GM21360 (cell line): ENCODE measurements around the gene DGKH.
"Not testable (repeated sequence)": the region's sequence is repeated elsewhere in the genome, so short reads cannot be mapped to it uniquely, and the experiment has no call there.

ENCODE experiments used
- ATAC-seq: cut with Tn5 transposase; IDR thresholded peaks from one replicate; pipeline ENCODE4 v1.9.1; 2021; ENCODE audit warnings: mild to moderate bottlenecking, moderate library complexity; ENCODE audit not compliant: unreplicated experiment

The DGKH gene

DNA sequence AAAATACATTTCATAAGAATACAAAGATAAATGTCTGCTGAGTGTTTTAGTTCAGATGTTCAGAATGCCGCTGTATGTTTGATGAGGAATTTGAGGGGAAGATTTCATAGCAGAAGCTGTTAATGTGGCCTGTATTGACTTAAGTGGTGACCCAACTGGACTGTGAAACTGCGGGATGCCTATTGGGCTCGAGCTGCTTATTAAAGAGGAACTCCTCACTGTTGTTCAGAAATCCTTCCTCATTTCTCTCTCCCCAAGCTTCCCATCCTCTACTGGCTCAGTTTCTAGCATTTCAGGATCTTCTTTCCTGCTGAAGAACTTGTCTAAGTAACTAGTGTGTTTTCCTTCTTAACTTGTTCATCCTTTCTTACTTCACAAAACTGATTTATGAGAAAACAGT is 20.4 kb downstream of the DGKH start:
- ATAC-seq = no peak

DNA sequence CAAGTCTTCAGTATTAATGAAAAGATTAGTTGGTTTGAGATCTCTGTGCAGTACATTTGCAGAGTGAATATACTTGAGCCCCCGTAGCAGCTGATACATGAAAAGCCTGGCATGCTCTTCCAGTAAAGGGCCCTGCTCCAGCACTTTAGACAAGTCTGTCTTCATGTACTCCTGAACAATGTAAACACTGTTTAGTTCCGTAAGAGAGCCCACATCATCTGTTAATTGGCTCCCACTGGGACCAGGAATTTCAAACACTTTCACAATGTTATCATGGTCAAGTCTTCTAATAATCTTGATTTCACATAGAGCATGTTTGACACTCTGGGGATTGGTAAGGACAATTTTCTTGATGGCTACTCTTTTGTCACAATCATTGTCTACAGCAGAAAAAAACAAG is 22.2 kb downstream of the DGKH start:
- not testable (repeated sequence) for ATAC-seq

DNA sequence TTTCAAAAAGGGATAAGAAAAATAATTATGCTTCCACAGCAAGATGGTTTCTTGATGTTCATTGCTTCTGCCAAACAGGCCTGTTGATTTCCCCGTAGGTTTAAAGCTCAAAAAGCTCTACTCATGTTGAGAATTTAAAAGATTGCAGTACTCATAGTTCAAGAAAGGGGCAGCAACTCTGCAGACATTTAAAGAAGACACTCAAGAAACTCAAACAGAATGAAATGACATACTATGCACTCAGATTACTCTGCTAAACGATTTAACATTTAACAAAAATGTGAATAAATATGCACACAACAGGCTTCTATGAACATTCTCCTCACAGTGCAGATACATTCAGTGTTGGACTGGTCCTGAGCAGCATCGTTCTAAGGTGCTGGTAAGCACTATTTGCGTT is 22.7 kb downstream of the DGKH start:
- not testable (repeated sequence) for ATAC-seq

DNA sequence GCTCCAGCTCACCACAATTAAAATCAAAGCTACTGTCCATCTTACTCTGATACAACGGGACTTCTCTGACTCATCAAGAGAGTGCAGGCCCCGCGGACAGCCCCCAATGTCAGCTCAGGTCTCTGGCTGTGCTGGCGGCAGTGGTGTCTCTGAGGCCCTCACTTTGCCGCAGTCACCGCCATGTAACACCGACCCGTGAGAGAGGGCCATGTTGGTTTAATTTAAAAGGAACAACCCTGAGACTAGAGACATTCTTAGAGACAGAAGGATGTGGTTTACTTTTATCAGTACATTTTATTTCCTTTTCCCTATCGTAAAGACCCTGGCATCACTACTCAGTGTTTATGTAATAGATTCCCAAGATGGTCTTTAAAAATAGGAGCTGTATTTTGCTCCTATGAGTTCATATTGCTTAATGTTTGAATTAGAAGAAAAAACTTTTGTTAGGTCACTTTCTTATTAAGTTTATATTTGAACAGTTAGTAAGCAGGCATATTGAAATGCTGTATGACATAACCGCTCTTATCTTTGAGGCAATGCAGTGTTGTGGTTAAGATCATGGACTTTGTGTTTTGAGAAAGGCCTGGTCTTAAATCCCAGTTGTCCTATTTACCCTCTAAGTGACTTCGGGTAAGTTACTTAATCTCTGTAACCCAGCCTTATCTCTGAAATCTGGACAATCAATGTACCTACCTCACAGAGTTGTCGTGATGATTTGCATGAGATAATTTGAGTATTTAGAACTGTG is 23.4 kb downstream of the DGKH start:
- no peak for ATAC-seq

DNA sequence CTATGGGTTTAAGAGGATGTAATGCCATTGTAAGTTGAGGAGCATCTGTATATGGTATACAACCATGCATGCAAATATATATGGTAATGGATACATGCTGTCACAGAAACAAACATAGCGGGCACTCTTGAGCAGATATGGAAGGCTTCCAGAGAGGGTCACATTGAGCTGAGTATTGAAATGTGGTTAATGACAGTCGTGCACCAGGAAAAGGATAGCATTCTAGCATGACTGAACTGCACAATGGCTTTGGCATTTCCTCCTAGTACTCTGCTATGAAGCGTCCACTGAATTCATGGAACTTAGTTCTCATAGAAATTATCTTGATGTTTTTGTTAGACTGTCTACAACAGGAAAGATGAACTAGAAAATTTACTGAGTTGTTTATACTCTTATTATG is 25.2 kb downstream of the DGKH start:
- ATAC-seq = no peak

DNA sequence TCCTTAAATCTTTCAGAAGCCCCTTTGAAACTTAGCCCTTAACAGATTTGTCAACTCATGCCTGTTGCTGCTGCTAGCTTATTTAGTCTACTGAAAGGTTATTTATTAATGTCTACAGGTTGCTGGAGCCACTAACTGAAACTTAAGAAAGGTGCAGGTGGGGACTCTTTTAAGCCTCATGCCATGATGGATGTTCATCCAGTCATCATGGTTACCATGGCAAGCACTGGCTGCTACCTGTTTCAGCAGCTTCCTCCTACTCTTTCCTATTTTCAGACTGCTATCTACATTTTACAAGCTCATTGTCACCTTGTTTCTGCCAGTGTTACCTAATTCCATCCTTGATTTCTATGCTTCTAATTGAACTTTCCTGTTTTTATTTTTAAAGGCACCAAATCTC is 27.1 kb downstream of the DGKH start:
- no peak for ATAC-seq

DNA sequence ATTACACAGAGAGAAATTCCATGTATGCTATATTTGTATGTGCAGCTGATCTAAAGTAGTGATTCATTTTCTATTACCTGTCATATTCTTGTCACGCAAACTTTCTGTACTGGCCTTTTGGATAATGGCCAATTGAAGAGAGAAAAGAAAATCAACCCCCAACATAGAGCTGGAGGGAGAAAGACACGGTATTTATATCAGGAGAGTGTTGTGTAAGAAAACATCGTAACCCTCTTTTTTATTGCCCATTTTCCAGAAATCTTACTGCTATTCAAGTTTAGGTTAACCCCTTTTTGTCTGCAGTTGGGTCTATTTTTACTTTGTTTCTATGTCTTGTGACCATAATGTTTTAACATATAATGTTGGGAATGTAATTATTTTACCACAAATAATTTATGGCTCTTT is 27.9 kb downstream of the DGKH start:
- ATAC-seq = no peak

DNA sequence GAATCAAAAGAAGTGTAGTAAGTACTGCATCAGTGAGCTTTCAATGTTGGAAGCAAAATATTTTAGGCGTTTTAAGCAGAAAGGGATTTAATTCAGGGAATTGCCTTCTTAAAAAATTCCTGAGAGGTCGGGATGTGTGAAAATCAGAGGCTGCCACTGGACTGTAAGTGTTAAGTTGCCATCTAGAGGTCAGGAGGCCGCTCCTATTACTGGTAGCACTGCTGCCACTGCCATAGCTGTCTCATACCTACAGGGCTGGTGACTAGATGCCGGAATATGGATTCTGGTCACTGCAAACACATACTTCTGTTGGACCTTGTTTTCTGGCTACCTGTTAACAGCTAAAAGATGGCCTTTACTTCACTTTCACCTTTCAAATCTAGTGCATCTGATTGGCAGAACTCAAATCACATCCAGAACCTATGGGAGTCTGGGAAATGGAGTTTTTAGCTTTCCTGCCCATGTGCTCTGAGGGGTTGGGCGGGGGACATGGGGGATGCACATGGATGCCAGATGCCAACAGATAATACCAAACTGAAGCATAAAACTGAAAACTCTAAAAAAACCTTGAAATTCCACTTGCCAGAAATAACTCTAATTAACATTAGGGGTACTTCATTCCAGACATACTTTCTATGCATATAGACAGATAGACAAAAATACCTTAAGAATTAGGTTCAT is 29.8 kb downstream of the DGKH start:
- no peak for ATAC-seq

DNA sequence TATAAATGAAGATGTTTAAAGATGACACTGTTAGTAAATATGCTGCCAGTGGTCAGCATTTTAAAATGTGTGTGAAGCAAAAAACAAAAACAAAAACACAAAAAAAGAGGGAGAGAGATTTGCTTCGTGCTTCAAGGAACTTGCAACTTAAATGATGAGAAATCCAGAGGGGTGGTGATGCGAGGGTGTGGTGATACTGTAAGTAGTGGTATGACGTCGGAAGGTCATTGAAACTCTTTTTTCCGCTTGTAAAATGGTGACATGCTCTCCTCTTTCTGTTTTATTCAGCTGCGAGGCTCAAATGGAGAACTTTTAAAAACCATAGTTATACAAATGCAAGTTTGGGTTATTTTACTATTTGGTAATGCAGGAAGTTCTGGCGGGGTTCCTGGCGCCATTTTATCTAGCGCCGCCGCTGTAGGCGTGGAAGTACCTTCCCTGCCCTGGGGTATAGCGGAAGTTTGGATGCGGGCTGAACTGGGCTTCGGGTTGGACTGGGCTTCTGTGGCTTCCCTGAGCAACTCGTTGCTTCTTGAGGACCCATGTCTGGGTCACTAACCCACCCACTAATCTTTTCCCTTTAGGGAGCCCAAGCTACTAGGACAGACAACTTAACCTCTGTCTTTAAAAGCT is 34.8 kb downstream of the DGKH start:
- no peak for ATAC-seq

DNA sequence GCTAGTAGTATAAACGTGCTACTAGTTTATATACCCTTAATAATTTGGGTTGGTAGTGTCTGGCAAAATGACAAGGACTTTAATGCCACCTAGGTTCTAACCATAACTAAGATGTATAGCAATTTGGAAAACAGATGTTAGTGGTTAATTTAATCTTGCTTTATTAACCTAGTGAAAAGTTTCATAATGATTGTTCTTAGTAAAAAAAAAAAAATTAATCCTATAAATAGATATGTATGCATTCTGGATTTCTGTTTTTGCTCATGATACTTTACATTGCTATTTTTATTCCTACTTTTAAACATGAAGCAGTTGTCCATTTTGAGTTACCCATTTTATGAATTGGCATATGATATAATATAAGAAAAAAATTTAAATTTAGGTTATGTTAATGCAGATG is 36.3 kb downstream of the DGKH start:
- no peak for ATAC-seq

DNA sequence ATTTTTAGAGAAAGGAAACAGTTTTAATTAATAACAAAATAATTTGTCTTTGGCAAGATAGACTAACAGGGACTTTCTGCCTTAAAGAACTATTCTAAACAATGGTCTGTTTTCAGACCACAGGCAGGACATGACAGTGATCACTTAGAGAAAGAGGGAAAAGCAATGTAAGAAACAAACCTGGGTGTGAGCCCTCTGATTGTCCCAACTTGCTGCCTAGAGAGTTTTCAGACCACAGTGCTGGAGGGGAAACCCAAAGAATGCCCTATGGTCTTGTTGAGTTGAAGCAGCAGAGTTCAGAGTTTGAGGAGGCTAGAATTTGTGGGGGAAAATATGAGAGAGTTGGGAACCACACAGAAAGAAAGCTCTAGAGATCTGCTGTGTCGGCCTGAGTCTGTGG is 38.1 kb downstream of the DGKH start:
- ATAC-seq = no peak

DNA sequence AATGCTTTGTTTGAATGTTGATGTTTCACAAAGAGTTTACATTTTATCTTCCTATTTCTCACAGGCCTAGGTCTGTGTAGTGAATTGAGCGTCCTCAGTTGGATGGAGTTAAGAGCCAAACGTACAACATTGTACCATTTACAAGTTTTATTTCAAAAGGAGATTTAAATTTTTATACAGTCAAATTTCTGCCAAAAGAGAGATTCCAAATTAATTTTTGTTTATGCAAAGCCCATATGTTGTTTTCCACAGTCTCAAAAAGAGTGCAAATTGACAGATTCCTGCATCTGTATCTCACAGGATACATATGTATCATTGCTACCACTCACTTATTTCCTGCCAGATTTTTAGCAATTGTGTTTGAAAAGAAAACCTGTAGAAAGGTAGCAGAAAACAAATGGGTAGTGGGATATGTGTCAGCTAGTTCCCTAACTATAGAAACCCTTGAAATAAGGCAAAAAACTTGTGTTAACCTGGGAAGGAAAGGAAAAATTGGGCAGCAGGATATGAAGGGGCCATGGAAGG is 46.1 kb downstream of the DGKH start:
- ATAC-seq = no peak

DNA sequence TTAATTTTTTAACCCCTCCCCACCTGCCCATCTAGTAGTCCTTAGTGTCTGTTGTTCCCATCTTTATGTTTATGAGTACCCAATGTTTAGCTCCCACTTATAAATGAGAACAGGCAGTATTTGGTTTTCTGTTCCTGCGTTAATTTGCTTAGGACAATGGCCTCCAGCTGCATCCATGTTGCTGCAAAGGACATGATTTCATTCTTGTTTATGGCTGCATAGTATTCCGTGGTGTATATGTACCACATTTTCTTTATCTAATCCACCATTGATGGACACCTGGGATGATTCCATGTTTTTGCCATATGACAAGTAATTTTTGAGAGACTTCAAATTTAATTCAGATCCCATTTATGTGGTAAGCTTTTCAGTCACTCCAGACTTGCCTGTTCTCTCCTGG is 47.8 kb downstream of the DGKH start:
- ATAC-seq = not testable (repeated sequence)

DNA sequence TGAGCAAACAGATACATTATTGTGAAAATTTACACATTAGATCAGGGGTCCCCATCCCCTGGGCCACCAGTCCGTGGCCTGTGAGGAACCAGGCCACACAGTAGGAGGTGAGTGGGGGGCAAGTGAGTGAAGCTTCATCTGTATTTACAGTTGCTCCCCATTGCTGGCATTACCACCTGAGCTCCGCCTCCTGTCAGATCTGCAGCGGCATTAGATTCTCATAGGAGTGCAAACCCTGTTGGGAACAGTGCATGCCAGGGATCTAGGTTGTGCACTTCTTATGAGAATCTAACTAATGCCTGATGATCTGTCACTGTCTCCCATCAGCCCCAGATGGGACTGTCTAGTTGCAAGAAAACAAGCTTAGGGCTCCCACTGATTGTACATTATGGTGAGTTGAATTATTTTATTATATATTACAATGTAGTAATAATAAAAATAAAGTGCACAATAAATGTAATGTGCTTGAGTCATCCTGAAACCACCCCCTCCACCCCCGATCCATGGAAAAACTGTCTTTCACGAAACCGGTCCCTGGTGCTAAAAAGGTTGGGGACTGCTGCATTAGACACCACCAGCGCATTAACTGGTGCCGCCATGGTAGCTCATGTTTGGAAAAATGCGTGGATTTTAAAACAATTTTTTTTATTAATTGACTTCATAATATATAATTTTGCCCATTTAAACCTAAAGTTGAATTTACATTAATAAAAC is 51.7 kb downstream of the DGKH start:
- ATAC-seq = no peak

DNA sequence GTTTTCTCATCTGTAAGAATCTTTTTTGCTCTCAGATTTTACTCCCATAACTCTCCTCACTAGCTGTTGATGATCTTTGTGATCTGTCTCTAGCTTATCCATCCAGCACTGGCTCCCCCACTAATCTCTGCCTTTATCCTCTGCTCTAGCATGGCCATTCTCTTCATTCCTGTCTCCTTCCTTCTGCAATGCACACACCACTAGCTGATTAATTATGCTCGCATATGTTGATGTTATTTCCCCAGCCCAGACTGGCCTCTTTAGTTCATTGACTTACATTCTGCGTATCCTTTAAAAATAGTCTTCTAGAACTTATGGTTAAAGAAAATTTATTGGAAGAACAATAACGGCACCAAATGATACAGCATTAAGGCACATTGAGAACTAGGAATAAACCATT is 52.5 kb downstream of the DGKH start:
- ATAC-seq = no peak

DNA sequence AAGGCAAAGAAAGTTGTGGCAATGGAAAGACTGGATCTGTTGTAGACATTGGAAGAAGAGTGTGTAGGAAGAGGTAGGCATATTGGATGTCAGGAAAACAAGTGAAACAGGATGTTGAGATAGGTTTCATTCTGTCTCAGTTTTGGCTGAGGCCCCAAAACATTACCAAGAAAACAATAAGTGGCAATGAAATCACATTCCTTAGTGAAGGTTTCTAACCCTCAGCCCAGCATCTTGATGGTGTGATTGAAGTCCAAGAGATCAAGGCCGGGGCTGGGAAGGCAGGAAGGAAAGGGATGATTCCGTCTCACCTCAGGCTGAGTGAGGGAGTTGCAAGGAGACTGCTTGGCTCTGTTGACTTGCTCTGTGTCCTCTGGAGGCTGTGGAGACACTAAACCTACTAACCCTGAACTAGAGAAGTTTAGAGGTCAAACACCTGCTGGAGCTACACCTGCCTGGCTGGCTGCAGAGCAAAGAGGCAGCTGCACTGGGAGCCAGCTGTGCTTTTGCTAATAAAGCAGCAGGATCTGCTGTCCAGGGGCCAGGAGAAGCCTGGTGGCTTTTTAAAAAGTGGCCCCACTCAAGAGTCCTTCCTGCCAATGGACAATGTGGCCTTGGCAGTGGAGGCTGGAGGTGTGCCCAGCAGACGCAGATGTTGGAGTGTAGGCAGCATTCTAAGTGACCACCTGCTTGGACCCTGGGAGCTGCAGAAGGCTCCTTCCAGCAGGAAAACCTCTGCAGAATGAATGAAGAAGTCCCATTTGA is 53.6 kb downstream of the DGKH start:
- no peak for ATAC-seq

DNA sequence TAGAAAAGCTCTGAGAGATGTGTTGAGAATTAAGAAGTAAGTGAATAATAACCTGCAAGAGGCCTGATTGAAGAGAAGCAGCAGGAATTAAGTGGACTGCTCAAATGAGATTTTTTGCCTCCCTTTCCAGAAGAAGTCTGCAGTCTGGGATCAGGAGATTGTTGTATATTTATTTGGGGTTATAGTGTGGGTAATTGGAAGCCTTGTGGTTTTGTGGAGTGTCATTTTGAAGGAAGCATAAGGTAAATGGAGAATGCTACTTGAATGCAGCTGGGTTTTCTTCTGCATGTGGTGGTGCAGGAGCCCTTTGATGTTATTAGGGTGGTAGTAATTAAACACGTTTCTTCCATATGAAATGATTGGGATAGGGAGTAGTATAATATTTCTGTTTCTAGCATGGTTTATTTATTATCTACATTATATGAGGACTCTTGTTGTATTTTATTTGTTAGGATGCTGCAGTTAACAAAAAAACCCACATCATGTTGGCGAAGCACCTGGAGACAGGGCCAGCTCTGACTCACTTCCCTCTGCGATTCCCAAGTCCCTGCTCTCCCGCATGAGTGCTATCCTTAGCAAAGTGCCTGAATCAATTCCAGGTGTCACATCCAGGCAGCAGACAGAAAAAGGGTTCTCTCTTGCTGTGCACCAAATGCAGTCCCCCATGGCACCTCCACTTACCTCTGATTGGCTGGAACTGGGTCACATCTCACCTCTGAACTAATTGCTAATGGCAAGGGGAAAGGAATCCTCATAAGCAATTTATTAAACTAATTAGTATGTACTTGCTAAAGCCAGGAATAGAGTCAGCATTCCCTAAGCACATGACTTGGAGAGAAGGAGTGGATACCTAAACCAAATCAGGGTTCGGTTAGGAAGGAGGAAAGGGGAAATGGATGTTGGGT is 54.8 kb downstream of the DGKH start:
- no peak for ATAC-seq

DNA sequence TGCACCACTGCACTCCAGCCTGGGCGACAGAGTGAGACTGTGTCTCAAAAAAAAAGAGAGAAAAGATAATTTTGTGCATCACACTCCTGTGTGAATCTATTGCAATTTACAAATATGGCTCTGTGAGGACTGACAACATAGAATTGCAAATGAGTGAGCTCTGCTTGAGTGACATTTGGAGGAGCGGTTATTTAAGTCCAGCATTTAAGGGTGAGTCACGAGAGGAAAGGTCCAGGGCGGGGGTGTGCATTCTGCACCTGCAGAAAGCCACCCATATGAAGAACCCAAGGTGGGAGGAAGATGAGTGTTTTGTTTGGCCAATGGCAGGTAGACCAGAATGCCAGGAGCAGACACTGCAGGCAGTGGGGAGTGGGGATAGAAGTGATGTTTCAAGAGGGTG is 58.5 kb downstream of the DGKH start:
- no peak for ATAC-seq

DNA sequence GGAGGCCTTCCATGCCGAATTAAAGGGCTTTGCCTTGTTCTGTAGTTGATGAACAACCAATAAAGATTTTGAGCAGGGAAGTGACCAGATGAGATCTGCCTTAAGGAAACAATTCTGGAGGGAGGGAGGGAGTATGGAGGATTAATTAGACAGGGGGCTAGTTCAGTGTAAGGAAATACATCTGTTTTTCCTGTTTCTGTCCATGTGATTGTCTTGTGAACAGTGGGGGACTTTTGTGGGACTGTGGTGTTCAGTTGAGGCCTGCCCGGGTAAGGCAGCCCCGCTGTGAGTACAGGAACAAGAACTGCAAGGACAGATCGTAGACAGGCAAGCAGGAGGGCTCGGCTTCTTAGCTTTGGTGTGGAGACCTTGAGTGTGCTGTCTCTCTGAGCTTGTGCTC is 59.0 kb downstream of the DGKH start:
- no peak for ATAC-seq

DNA sequence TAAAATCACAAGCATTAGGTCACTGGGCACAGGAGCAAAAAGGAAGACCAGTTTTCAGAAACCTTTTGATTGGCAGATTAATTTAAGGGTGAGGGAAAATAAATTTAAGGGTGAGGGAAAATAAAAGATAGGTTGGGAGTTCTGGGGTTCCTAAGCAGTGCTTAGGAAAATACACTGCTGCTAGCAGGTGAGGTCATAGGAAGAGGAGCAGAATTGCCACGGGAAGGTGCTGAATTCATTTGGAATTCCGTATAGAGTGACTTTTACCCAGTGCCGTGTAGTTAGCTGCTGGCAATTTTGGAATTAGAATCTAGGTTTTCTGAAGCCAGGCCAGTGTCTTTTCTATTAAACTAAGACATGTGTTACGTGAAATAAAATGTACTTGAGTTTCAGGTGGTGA is 59.8 kb downstream of the DGKH start:
- no peak for ATAC-seq
